ENCODE measurements around the gene RPL4. TPM values are rescaled to one million over a fixed set of nuclear protein-coding genes. Genes with fewer than 3 reads are reported as not detected.

The RPL4 gene
- total RNA-seq, 1 donor from 2014 or later = 1,265 TPM

- no peak for DNase-seq (ENCODE audit: low read depth in 2 of 2)
Observed at GRCh38 chr15:66459818-66460615, 44.6 kb downstream of the RPL4 start.

- DNase-seq (ENCODE audit: low read depth in 2 of 2) = peak in 1 of 2 donors; percentile 48
Observed at GRCh38 chr15:66456211-66456610, 48.4 kb downstream of the RPL4 start.

DNA sequence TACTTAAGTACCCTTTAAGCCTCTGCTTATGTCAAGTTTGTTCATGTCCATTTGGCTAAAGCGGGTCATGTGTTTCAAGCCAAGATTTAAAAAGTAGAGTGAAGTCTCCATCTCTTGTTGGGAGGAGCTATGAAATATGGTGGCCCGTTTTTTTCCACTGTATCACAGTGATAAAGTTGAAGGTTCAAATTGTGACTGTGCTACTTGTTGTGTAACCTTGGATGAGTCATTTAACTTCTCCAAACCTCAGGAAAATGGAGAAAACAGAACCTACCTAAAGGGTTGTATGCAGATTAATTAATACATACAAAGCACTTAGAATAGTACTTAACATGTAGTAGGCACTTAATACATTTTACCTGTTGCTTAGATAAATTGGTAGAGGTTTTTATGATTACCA lies 50.5 kb downstream of the RPL4 start:
- no peak for DNase-seq (ENCODE audit: low read depth in 2 of 2)

DNA sequence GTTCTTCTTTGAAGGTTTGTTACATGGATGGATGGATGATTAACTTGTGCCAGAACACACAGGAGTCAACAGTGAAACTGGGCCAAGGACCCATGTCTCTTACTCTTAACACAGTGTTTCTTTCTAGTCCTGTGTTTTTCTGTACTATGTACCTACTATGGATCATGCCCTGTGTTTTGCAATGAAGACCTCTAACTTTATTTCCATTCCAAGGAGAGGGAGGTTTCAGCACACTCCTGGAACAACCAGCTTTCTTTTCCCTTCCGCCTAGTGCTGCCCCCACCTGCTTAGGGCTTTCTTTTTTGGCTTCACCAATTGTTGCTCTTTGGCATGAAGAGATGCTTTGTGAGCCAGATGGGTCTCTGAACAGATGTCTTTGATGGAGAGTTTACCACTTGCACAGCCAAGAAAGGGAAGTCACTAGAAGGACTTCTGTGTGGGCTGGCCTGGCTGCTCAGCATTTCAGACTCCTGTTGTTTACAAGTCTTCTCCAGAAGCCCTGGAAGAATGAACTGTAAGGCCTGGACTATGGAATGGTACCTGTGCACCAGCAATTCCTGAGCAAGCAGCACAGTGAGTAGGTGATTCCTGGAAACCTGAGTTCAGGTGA lies 51.6 kb downstream of the RPL4 start:
- DNase-seq (ENCODE audit: low read depth in 2 of 2) = no peak

GRCh38 chr15:66452420-66452819 lies 52.2 kb downstream of the RPL4 start:
- DNase-seq (ENCODE audit: low read depth in 2 of 2) = no peak

Other genes with a start within 250 kb of the RPL4 start
- 16.1 and 17.9 TPM in 2 replicates for gene DIS3L, start 211.3 kb downstream of the RPL4 start, total RNA-seq
- gene TIPIN, start 148.2 kb downstream of the RPL4 start, total RNA-seq = 4.8 and 5.0 TPM in 2 replicates
- gene MAP2K1, start 117.9 kb downstream of the RPL4 start, total RNA-seq = 25.1 and 33.5 TPM in 2 replicates
- 17.7 and 21.0 TPM in 2 replicates for gene SNAPC5, start 7.1 kb downstream of the RPL4 start, total RNA-seq
- gene ZWILCH, start 471 bp upstream of the RPL4 start, total RNA-seq = 8.3 and 14.2 TPM in 2 replicates
- gene LCTL, start 61.1 kb upstream of the RPL4 start, total RNA-seq = under 0.01 TPM in 1 of 2 replicates, not detected in the other
- 3.8 and 5.2 TPM in 2 replicates for gene SMAD6, start 197.4 kb upstream of the RPL4 start, total RNA-seq